ENCODE results near the gene CAVIN1.
"Not testable (repeated sequence)": the region's sequence is repeated elsewhere in the genome, so short reads cannot be mapped to it uniquely, and the experiment has no call there.

GRCh38 chr17:42360388-42360787 is 62.7 kb downstream of the CAVIN1 start:
- not testable (repeated sequence) for TF ChIP-seq CTCF (IDR thresholded peaks at IDR 0.05; ENCODE audit: low read length); EZH2 (optimal IDR thresholded peaks at IDR 0.05; ENCODE audit: low read depth, low read length)
